Astrocyte (in vitro differentiated cells and primary cell): ENCODE data around the gene TEX14. TPM values are rescaled to one million over a fixed set of nuclear protein-coding genes. Genes with fewer than 3 reads are reported as not detected.

Experiments
- DNase-seq: peaks from one replicate; pipeline ENCODE4 v3.0.0-alpha.2; 2010; ENCODE audit warnings: low read depth
- FAIRE-seq: peaks from 2 replicates; lab custom pipeline; 2011; peaks lifted over from hg19 to GRCh38; lab: Jason Lieb, UNC
- H2AFZ ChIP-seq: 2 replicates; pipeline ENCODE4 v1.6.0; 2012; ENCODE audit warnings: low read depth, low read length, inconsistent platforms
- H3K27ac ChIP-seq: 2 replicates; pipeline ENCODE4 v1.5.1; 2011; ENCODE audit warnings: low read depth, low read length, inconsistent platforms
- H3K27me3 ChIP-seq: 2 replicates; pipeline ENCODE4 v1.6.0; 2011; ENCODE audit warnings: low read length, inconsistent platforms; ENCODE audit not compliant: insufficient read depth
- H3K36me3 ChIP-seq: 2 replicates; pipeline ENCODE4 v1.5.1; 2011; ENCODE audit warnings: low read length, inconsistent platforms; ENCODE audit not compliant: insufficient read depth
- H3K4me1 ChIP-seq: 2 replicates; pipeline ENCODE4 v1.5.1; 2011; ENCODE audit warnings: low read length, inconsistent platforms; ENCODE audit not compliant: insufficient read depth
- H3K4me2 ChIP-seq: 2 replicates; pipeline ENCODE4 v1.6.0; 2012; ENCODE audit warnings: low read length, inconsistent platforms
- H3K4me3 ChIP-seq: 2 replicates; pipeline ENCODE4 v1.5.1; 2011; ENCODE audit warnings: low read depth, mild to moderate bottlenecking, low read length, inconsistent platforms; ENCODE audit not compliant: insufficient read depth
- H3K79me2 ChIP-seq: 2 replicates; pipeline ENCODE4 v1.6.0; 2012; ENCODE audit warnings: mild to moderate bottlenecking, low read length, inconsistent platforms; ENCODE audit not compliant: insufficient read depth
- H3K9ac ChIP-seq: 2 replicates; pipeline ENCODE4 v1.6.0; 2012; ENCODE audit warnings: mild to moderate bottlenecking, low read length, inconsistent platforms
- H3K9me3 ChIP-seq: 2 replicates; pipeline ENCODE4 v1.5.1; 2012; ENCODE audit warnings: low read depth, mild to moderate bottlenecking, low read length, inconsistent platforms; ENCODE audit not compliant: insufficient read depth
- H4K20me1 ChIP-seq: 2 replicates; pipeline ENCODE4 v1.6.0; 2012; ENCODE audit warnings: low read length, inconsistent platforms; ENCODE audit not compliant: insufficient read depth
- H3K27ac Mint-ChIP-seq: one replicate; pipeline ENCODE4 v1.8.0; 2021; ENCODE audit warnings: mild to moderate bottlenecking, mixed read lengths; ENCODE audit not compliant: unreplicated experiment
- H3K27me3 Mint-ChIP-seq: one replicate; pipeline ENCODE4 v1.8.0; 2021; ENCODE audit warnings: low read depth, mixed read lengths; ENCODE audit not compliant: unreplicated experiment
- H3K36me3 Mint-ChIP-seq: one replicate; pipeline ENCODE4 v1.8.0; 2021; ENCODE audit warnings: low read depth, mixed read lengths; ENCODE audit not compliant: unreplicated experiment
- H3K4me1 Mint-ChIP-seq: one replicate; pipeline ENCODE4 v1.8.0; 2021; ENCODE audit warnings: low read depth, mixed read lengths; ENCODE audit not compliant: unreplicated experiment
- H3K4me3 Mint-ChIP-seq: one replicate; pipeline ENCODE4 v1.8.0; 2021; ENCODE audit warnings: mild to moderate bottlenecking, moderate library complexity, mixed read lengths; ENCODE audit not compliant: unreplicated experiment
- H3K9me3 Mint-ChIP-seq: one replicate; pipeline ENCODE4 v1.8.0; 2021; ENCODE audit warnings: mild to moderate bottlenecking, mixed read lengths; ENCODE audit not compliant: unreplicated experiment
- CTCF ChIP-seq: IDR thresholded peaks from 2 replicates; pipeline ENCODE4 v1.5.1; 2011; ENCODE audit warnings: low read depth, mild to moderate bottlenecking, inconsistent platforms, low read length, moderate library complexity; ENCODE audit not compliant: insufficient read depth
- EZH2 ChIP-seq: IDR thresholded peaks from 2 replicates; pipeline ENCODE4 v1.6.1; 2012; ENCODE audit warnings: mild to moderate bottlenecking, low read length, inconsistent platforms; ENCODE audit not compliant: insufficient read depth
- total RNA-seq: library from RNA; stranded (reverse); gene quantifications from 2 replicates; pipeline ENCODE4 v1.2.1, GENCODE V29; 2021

Gene TEX14
- total RNA-seq, 1 donor from 2014 or later, result 0.09 TPM

DNA sequence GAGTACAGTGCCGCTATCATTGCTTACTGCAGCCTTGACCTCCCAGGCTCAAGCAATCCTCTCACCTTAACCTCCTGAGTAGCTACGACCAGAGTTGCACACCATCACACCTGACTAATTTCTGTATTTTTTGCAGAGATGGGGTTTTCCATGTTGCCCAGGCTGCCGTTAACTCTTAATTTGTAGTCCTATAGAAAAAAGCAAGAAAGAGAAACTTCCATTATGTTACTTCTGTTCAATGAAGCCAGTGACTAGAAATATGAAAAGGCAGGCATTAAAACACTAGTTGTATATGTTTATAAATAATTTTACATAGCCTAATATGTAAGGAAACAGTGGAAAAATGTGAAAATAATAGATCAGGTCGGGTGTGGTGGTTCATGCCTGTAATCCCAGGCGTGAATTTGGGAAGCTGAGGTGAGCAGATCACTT lies 10.2 kb upstream of the TEX14 start:
- Mint-ChIP-seq H3K36me3 (no peaks in the 10 kb centered on the region), H3K9me3 (no peaks in the 10 kb centered on the region), H3K4me1 (peaks cover 7% of the 10 kb centered on the region), H3K27me3 (no peaks in the 10 kb centered on the region), H3K27ac (no peak overlapping the region), H3K4me3 (no peak overlapping the region)
- Histone ChIP-seq H3K79me2 (no peaks in the 10 kb centered on the region), H4K20me1 (no peaks in the 10 kb centered on the region), H3K4me1 (peaks cover 11% of the 10 kb centered on the region), H3K9ac (no peak overlapping the region), H2AFZ (no peak overlapping the region), H3K9me3 (no peaks in the 10 kb centered on the region), H3K27ac (no peak overlapping the region), H3K4me3 (no peak overlapping the region), H3K36me3 (no peaks in the 10 kb centered on the region), H3K4me2 (no peak overlapping the region), H3K27me3 (no peaks in the 10 kb centered on the region)
- no peak for DNase-seq
- TF ChIP-seq EZH2 (no peak), CTCF (no peak)
- no peak for FAIRE-seq

- TF ChIP-seq CTCF (no peak), EZH2 (no peak)
- no peak overlapping the region for H2AFZ ChIP-seq
- H3K36me3 ChIP-seq, result no peaks in the 10 kb centered on the region
- no peak overlapping the region for H3K4me3 ChIP-seq
- no peak overlapping the region for H3K4me2 ChIP-seq
- H3K9me3 ChIP-seq, result no peaks in the 10 kb centered on the region
- H3K4me3 Mint-ChIP-seq, result no peak overlapping the region
- peaks cover 5% of the 10 kb centered on the region for H3K79me2 ChIP-seq
- peaks cover 11% of the 10 kb centered on the region for H3K4me1 ChIP-seq
- H3K27ac ChIP-seq, result no peak overlapping the region
- H3K27me3 ChIP-seq, result no peaks in the 10 kb centered on the region
- no peaks in the 10 kb centered on the region for H3K36me3 Mint-ChIP-seq
- FAIRE-seq (no peak), DNase-seq (no peak)
- no peaks in the 10 kb centered on the region for H3K27me3 Mint-ChIP-seq
- no peak overlapping the region for H3K9ac ChIP-seq
- H3K27ac Mint-ChIP-seq, result no peak overlapping the region
- no peaks in the 10 kb centered on the region for H3K9me3 Mint-ChIP-seq
- H4K20me1 ChIP-seq, result no peaks in the 10 kb centered on the region
- peaks cover 4% of the 10 kb centered on the region for H3K4me1 Mint-ChIP-seq
These were observed 7.9 kb upstream of the TEX14 start for GRCh38 chr17:58699771-58700170.

- H3K27me3 Mint-ChIP-seq, result no peaks in the 10 kb centered on the region
- H3K27ac Mint-ChIP-seq, result no peak overlapping the region
- H3K27ac ChIP-seq, result no peak overlapping the region
- peaks cover 16% of the 10 kb centered on the region for H3K79me2 ChIP-seq
- H2AFZ ChIP-seq, result no peak overlapping the region
- peaks cover 15% of the 10 kb centered on the region for H3K4me1 ChIP-seq
- TF ChIP-seq EZH2, result no peak
- TF ChIP-seq CTCF, result no peak
- FAIRE-seq (no peak), DNase-seq (no peak)
- H3K4me3 ChIP-seq, result no peak overlapping the region
- no peaks in the 10 kb centered on the region for H3K36me3 ChIP-seq
- H3K4me2 ChIP-seq, result no peak overlapping the region
- no peaks in the 10 kb centered on the region for H4K20me1 ChIP-seq
- no peaks in the 10 kb centered on the region for H3K36me3 Mint-ChIP-seq
- H3K27me3 ChIP-seq, result no peaks in the 10 kb centered on the region
- no peak overlapping the region for H3K4me3 Mint-ChIP-seq
- H3K9me3 ChIP-seq, result peaks cover 3% of the 10 kb centered on the region
- H3K9me3 Mint-ChIP-seq, result no peaks in the 10 kb centered on the region
- peaks cover 1% of the 10 kb centered on the region for H3K4me1 Mint-ChIP-seq
- no peak overlapping the region for H3K9ac ChIP-seq
These were observed 3.0 kb upstream of the TEX14 start for GRCh38 chr17:58694826-58695225.
